HG02840 (cell line): ENCODE data around the gene VSTM5.
"Not testable (repeated sequence)": the region's sequence is repeated elsewhere in the genome, so short reads cannot be mapped to it uniquely, and the experiment has no call there.

Experiments used
- ATAC-seq: cut with Tn5 transposase; IDR thresholded peaks from one replicate; pipeline ENCODE4 v1.9.1; 2021; ENCODE audit warnings: mild to moderate bottlenecking, moderate library complexity, moderate number of reproducible peaks; ENCODE audit not compliant: unreplicated experiment, low FRiP score

VSTM5 gene, protein sequence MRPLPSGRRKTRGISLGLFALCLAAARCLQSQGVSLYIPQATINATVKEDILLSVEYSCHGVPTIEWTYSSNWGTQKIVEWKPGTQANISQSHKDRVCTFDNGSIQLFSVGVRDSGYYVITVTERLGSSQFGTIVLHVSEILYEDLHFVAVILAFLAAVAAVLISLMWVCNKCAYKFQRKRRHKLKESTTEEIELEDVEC

DNA sequence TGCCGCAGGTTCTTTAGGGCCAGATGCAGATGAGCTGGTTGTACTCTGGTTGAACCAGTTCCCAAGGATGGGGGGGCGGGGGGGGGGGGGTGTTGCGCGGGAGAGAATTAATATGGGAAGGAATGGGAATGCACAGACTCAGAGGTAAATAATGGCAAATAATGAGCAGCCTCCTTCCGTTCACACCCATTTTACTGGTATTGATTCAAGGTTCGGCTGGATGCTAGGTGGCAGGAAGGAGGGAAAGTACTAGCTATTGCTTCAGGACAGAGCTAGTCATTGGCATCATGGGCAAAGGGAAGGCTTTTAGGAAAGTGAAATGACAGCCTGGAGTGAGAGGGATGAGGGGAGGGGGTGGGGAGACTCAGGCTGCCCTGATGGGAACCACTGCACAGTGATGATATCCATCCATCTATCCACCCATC, at the start of gene VSTM5:
Gene VSTM5, minus strand, starts transcription at position 25 of the 425 bp plus-strand sequence. CDS start 116 bp downstream, outside the sequence.
- no peak for ATAC-seq

DNA sequence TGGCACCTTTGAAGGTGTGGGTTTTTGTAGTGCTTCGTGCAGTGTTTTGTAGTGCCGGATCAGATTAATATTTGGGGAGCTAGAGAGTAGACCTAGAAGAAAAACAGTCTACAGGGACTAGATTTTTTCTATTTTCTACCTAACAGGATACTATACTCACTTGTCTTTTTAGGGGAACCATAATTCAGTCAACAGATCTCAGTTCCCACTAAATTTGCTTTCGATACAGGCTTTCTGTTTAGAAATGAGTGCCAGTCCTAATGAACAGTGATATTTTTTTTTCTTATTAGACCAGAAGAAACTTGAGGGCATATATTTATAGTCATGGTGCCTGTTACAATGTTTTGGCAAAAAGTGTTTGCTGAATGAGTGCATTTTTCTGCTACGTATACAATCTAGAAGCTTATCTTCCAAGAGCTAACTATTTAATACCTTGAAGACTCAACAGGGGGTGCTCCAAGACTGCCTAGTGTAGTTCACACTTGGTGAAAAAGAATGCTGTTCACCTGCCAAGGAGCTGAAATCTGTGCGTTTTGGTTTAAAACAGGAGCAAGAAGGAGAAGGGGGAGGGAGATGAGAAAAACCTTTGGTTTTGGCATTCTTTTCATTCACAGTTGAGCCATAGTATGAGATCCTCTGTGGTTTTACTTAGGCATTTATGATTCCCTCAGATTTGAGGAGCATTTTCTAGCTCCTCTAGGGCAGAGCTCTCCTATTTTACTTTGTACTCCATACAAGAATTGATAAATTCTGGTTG, 44.9 kb upstream of the VSTM5 start:
- ATAC-seq, result no peak

DNA sequence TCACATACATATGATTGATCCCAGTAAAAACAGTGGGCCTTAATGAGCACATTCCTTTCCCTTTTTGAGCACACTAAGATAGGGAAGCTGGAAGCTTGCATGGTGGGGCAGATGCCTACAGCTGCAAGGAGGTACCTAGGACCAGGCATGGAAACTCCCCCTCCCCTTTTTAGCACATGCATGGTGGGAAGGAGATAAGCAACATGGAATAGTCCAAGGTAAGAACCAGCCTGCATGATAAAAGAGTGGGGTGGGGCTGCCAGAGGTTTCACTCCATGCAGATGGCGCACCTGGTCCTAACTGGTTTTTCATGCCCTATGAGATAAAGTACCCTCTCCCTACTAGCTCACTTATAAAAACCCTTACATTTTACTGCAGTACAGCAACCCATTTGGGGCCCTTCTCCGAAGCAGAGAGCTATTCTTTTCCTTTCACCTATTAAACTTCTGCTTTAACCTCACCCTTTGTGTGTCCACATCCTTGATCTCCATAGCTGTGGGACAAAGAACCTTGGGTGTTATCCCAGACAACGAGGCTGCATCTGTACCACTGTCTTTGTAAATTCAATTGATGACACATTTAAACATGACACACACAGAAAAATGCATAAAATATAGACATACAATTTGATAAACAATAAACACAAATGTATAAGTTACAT, 40.1 kb upstream of the VSTM5 start:
- ATAC-seq, result no peak

DNA sequence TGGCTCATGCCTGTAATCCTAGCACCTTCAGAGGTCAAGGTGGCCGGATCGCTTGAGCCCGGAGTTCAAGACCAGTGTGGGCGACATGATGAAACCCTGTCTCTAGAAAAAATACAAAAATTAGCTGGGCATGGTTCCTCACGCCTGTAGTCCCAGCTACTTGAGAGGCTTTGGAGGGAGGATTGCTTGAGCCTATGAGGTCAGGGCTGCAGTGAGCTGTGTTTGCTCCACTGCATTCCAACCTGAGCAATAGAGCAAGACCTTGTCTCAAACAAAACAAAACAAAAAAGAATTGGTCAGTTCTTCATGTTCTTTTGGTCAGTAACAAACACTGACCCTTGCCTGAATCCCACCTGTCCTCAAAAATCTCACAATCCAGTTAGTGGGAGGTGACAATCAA, 36.7 kb upstream of the VSTM5 start:
- ATAC-seq, result no peak

DNA sequence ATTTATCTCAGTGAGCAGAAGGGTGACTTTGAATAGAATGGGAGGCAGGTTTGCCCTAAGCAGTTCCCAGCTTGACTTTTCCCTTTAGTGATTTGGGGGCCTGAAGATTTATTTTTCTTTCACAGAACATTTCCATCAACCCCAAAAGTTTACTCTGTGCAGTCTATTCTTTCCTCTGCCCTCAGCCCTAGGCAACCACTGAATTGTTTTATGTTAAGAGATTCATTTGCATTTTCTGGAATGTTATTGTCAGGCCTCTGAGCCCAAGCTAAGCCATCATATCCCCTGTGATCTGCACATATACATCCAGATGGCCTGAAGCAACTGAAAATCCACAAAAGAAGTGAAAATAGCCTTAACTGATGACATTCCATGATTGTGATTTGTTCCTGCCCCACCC, 28.7 kb upstream of the VSTM5 start:
- ATAC-seq, result not testable (repeated sequence)

DNA sequence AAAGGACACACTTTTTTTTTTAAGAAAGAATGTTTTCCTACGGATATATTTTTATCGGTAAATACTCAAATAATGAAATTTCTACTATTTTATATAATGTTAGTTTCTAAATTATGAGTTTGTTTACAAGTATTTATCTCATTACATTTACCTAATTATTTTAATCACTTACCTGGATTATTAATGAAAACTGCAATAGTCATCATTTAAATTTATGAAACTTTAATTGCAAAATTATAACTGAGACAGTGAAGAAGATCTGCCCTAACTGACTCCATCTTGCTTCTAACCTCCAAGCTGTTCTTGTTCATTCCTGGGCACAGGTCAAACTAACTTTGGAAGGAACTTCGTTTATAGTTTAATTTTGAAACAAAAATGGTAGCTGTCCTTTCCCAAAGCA, 25.2 kb upstream of the VSTM5 start:
- no peak for ATAC-seq

DNA sequence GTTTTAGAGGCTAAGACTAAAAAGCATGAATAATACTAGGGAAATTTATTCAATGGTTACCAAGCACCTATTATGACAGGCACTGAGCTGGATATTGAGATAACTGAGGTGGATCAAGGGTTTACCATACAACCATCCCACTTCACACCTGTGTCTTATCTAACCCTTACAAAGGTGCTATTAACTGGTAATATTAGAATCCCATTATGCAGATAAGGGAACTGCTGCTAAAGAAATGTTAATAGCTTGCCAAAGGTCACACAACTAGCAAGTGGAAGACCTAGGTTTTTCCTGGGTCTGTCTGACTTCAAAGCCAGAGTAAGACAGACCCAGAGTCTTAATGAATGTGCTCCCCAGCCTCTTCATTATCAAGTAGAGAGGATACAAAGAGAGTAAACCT, 21.1 kb upstream of the VSTM5 start:
- ATAC-seq, result no peak

DNA sequence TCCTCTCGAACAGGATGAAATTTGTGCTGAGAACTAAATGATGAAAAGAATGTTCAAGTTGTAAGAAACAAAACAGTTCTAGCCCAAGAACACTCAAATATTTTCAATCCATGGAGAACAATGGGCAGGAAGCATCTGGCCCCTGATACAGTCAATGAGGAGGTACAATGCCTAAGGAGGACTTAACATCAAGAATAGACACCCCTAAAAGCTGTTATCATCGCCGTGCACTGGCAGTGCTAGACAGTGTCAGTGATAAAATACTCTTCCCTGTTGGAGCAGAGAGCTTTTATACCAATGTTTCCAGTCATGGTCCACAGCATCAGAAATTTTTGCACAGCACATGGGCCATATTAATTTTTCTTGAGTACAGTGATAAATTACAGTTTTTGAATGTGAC, 20.2 kb upstream of the VSTM5 start:
- ATAC-seq, result no peak

DNA sequence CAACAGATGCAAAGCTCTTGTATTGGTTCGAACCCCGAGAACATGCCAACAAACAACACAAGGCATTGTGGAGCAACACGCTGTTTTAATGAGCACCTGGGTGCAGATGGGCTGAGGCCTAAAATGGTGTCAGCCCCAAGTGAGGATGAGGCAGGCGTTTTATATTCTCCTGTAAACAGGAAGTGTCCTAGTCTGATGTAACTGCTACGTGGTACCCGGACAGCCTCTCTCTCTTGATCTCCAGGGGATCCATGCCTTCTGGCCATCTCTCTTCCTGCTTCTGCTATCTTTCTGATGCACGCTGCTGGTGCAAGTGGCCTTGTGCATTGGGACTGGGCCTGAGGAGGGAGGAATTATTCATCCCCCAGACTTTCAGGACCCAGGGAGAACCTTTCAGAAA, 19.4 kb upstream of the VSTM5 start:
- no peak for ATAC-seq

DNA sequence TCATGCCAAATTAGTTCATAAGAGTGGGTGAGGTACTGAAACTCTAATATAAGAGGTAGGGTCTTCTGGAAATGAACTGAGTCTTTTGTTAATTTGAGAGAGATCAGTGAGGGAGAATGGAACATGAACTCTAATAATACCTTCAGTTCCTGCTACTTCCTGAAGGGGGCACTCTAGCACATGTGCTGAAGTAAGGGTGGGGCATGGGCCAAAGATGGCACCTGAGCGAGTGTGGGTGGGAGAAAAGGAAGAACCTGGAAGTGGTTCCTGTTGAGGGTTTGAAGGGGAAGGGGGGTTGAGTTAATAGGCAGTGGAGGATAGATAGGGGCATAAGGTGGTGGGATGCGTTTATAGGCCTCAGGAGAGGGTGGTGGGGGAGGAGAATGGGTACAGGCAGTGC, 18.0 kb upstream of the VSTM5 start:
- not testable (repeated sequence) for ATAC-seq

DNA sequence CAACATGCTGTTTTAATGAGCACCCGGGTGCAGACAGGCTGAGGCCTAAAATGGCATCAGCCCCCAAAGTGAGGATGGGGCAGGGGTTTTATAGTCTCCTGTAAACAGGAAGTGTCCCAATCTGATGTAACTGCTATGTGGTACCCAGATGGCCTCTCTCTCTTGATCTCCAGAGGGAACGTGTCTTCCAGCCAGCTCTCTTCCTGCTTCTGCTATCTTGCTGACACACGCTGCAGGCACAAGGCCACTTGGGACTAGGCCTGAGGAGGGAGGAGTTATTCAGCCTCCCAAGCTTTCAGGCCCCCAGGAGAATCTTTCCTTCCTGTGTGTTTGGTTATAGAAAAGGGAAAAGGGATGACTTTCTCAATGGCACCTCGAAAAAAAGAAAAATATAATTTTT, 11.4 kb upstream of the VSTM5 start:
- no peak for ATAC-seq

DNA sequence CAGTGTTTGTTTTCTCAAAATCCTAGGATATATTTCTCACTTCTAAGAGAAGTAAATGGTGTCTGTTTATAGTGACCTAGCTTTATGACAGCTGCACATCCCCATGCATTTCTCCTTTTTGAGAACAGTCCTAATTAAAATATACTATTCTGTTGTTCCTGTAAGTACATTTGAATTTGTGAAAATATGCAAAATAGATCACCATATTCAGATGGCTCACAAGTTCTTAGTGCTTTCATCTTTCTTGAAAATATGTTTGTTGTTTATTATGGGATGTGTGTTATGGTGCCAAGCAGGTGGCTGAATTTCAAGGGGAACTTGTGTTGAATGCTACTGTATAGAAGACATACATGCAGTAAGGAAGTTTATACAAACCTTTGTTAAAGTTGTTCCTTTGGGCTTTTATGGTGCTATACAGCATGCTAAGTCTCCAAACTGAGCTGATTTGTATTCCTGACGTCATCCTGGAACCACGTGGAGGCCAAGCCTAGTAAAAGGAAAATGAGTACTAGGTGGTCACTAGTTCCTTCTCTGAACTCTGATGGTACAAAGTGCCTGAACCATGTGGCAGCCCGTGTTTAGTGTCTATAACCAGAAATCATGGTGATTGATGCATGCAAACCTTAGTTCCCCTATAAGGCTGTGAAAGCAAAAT, 7.8 kb upstream of the VSTM5 start:
- no peak for ATAC-seq

DNA sequence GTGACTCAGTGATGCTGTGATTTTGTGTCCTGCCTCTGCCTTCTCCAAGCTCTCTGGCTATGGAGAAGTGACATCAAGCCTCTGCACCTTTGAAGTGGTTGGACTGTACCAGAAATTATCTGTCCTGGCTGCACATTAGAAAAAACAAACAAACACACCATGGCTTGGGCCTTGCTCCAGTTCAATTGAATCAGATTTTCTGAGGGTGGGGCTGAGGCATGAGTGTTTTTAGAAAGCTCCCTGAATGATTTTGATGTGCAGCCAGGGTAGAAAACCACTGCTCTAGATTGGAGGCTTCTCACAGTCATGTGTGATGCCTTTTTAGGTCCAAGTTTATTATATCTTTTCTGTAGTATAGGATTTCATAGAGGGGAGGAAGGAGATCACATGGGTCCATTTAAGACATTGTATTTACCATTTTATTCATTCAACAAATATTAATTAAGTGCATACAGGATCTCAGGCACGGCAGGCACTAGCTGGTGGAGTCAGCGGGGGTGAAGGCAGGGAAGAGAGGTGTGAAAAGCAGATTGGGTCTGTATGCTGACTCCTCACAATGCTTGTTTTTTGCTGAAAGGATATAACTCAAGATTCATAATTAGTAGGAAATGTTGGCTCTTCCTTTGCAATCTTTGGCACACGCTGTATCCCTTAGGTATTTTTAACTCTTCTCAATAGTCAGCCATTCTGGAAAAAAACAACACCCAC, 7.1 kb upstream of the VSTM5 start:
- ATAC-seq, result no peak

DNA sequence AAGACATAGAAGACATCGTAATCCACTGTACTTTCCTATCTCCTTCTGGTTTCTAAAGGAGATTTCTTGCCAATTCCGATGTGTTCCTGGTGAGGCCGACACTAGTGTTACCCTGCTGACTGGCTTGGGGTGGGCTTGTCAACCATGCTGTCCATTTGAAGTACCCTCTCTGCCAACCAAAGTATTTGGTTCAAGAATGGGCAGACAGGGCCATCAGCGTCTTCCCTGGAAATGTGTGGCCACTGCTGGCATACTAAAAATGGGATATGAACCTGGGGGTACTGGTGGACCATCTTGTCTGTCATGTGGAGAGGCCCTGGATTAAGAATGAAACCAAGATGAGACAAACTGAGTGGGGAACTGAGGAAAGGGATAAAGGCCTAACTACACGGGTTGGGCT, 1.8 kb upstream of the VSTM5 start:
- ATAC-seq, result no peak

DNA sequence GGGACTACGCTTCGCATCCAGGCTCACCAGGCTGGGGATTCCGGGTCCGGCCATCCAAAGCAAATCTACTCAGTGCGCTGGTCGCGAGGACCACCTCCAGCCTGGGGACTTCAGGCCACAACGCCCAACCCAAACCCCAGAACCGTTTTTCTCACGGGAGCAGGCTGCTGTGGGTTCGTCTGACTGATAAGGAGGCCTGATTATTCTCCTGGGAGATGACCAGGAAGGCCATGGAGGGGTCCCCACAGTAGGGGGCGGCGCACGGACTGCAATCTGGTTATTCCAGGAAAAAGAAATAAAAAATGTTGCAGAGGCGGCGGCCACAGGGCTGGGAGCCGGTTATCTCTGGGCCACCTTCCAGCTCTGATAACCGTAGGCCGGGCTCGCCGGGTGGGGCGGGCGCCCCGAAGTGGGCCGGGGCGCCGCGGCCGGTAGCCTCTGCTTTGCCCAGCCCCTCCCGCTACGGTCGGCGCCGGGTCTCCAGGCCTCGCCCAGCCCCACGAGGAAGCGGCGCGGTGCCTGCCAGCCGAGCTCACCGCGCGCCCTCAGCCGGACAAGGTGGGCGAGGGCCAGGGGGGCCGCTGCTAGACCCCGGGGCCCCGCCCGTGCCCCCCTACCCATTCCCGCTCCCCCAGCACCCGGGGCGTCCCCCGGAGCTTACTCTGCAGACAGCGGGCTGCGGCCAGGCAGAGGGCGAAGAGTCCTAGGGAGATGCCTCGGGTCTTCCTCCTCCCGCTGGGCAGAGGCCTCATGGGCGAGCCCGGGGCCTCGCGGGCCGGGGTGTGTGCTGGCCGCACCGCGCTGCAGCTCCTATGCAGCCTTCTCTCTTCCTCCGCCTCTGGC, 446 bp downstream of the VSTM5 start:
- ATAC-seq, result no peak

DNA sequence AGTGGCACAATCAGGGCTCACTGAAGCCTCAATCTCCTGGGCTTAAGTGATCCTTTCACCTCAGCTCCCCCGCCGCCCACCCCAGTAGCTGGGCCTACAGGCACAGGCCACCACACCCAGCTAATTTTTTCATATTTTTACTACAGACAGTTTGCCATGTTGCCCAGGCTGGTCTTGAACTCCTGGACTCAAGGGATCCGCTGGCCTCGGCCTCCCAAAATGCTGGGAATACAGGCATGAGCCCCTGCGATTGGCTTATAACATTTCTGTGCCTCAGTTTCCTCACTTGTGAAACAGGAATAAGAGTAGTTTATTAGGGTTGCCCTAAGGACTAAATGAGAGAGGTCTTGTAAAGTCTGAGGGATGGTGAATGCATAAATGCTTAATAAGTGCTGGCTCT, 1.2 kb downstream of the VSTM5 start:
- no peak for ATAC-seq

DNA sequence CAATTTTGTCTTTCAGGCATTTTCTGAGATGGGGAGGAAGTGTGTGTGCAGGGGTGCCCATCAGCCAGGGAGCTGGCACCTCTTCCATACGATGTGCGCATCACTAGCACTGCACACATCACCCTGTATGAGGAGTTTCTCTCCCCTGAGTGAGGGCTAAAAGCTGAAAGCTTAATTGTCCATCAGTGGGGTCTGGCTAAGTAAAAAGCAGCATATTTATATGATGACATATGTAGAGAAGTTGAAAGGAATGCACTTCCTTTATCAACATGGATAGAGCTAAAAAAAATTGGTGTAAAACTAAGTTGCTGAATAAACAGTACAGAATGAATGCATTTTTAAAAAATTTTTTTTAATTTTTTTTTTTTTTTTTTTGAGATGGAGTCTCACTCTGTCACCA, 4.0 kb downstream of the VSTM5 start:
- no peak for ATAC-seq

DNA sequence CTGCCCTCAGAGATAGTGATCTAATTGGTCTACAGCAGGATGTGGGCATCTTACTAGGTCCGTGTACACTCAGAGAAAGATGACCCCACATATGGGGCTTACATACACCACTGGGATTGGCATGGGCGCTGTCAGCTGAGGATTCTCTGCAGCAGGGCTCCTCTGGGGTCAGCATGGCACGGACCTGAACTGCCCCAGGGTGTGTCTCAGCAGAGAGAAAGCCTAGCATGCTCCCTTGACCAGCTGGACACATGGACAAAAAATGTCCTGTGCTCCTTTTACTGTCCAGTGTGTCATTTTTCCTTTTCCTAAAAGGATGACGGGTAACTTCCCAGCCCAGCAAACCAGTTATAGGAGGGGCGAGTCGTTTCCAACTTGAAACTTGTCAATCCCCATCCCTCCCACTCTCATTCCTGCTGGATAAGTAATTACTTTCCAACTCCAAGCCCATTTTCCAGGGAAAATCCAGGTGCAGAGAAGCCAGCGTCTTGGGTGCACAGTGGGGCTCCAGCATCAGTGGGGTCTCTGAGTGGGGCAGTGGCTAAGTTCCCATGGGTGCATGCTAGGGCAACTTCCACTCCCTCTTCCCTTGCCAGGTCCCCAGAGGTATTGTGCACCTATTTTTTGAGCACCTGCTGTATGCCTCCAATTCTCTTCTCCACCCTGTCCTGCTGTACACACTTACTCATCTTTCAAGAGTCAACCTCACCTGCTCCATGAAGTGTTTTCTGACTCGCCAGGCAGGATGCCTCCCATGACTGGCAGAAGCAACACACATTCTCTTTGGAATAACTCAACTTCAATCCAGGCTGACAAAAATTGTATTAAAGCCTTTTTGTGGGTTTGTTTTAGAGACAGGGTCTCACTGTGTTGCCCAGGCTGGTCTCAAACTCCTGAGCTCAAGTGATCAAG, 5.0 kb downstream of the VSTM5 start:
- no peak for ATAC-seq

DNA sequence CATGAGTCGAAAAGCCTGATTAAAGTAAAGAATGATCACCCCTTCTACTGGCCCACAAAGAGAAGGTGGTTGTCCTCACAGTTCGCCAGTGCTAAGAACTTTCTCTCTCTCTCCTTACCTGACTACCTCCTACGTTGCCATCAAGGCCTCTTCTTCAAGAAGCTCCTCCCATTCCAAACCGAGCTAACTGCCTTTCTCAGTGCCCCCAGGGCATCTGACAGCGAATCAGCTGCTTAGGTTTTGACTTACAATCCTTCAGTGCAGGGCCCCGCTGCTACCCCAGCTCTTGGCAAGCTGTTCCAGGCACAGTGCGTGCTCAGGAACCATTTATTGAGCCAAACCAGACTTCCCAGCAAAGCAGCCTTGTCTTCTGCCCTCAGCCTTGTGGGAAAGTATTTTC, 5.8 kb downstream of the VSTM5 start:
- ATAC-seq, result no peak
